Loucy (cell line): ENCODE measurements around the gene VWA8.

Experiments used
- CTCF ChIP-seq: fragments of 200-600 bp; sonication (generic); conservative IDR thresholded peaks from 2 replicates; pipeline ENCODE4 v1.5.1; 2014; ENCODE audit warnings: mild to moderate bottlenecking, antibody characterized with exemption, low read length
- EZH2phosphoT487 ChIP-seq: fragments of 200-600 bp; IDR thresholded peaks from 2 replicates; pipeline ENCODE4 v1.6.1; 2018; ENCODE audit warnings: antibody characterized with exemption, mild to moderate bottlenecking, moderate library complexity, borderline replicate concordance

DNA sequence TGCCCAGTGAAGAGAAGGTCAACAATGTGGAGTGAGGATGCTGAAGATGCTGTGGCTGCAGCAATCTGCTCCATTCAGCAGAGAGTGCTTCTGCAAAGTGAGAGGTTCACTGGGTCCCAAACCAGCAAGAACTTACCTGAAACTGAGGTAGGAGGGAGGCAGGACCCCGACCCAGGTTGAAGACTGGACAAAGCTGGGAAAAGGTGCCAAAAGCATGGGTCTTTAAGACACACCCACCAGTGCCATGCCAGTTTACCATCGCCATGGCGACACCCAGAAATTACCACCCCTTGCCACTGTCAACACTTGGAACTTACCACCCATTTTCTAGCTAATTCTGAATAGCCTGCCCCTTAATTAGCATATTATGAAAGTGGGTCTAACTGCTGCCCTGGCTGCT, 432.9 kb downstream of the VWA8 start:
- no peak for TF ChIP-seq CTCF
- no peak for TF ChIP-seq EZH2phosphoT487
